K562 (cell line): Measurements from ENCODE around the gene ABHD18. TPM values are rescaled to one million over a fixed set of nuclear protein-coding genes. Genes with fewer than 3 reads are reported as not detected.

ENCODE experiments used
- ARID3B ChIP-seq: fragments of 250-450 bp; sonication (Bioruptor Pico); IDR thresholded peaks from 2 replicates; pipeline ENCODE4 v1.4.0; 2020; ENCODE audit warnings: borderline replicate concordance
- BRD4 ChIP-seq: fragments of 200-600 bp; sonication (generic); IDR thresholded peaks from 2 replicates; pipeline ENCODE4 v1.6.1; 2017; ENCODE audit warnings: inconsistent platforms
- CCNT2 ChIP-seq: IDR thresholded peaks from 2 replicates; pipeline ENCODE4 v1.6.1; 2011; ENCODE audit warnings: borderline replicate concordance, low read depth, mild to moderate bottlenecking, moderate library complexity, mixed read lengths, low read length; ENCODE audit not compliant: insufficient read length; ENCODE audit errors: extremely low read depth
- CTCFL ChIP-seq: IDR thresholded peaks from 2 replicates; pipeline ENCODE4 v1.6.1; 2011; ENCODE audit warnings: borderline replicate concordance, low read depth, mild to moderate bottlenecking, moderate library complexity, low read length; ENCODE audit not compliant: insufficient read depth, poor library complexity, severe bottlenecking
- DEAF1 ChIP-seq: fragments of 450-650 bp; formaldehyde crosslinking; IDR thresholded peaks from 2 replicates; pipeline ENCODE4 v1.4.0; 2020; ENCODE audit warnings: mild to moderate bottlenecking, moderate library complexity
- DLX4 ChIP-seq: fragments of 250-450 bp; sonication (Bioruptor Pico); IDR thresholded peaks from 2 replicates; pipeline ENCODE4 v1.6.1; 2021; ENCODE audit warnings: mild to moderate bottlenecking
- DMBX1 ChIP-seq: fragments of 250-450 bp; sonication (Bioruptor Pico); IDR thresholded peaks from 2 replicates; pipeline ENCODE4 v1.8.0; 2022; ENCODE audit warnings: inconsistent platforms, mild to moderate bottlenecking, moderate library complexity, borderline replicate concordance
- ETV1 ChIP-seq: fragments of 450-650 bp; conservative IDR thresholded peaks from 2 replicates; pipeline ENCODE4 v1.6.1; 2016; ENCODE audit warnings: missing genetic modification characterization, control low read depth, low read depth, missing compliant biosample characterization
- GTF2F1 ChIP-seq: IDR thresholded peaks from 2 replicates; pipeline ENCODE4 v1.6.1; 2011; ENCODE audit warnings: low read depth, low read length, improper control_type of control experiment
- NELFE ChIP-seq: IDR thresholded peaks from 2 replicates; pipeline ENCODE4 v1.6.1; 2011; ENCODE audit warnings: mild to moderate bottlenecking; ENCODE audit not compliant: insufficient read depth, insufficient read length
- SFPQ ChIP-seq: fragments of 200-400 bp; formaldehyde crosslinking; IDR thresholded peaks from 2 replicates; pipeline ENCODE4 v1.6.1; 2017; ENCODE audit warnings: mild to moderate bottlenecking, low read depth, low read length, moderate library complexity
- TEAD1 ChIP-seq, 2 experiments: fragments of 450-650 bp in 1 of 2; sonication (generic) in 1 of 2; formaldehyde crosslinking; IDR thresholded peaks; 2 replicates each; pipeline versions ENCODE4 v1.4.0 to v1.8.0; 2020 to 2022; ENCODE audit warnings: mild to moderate bottlenecking in 2 of 2, missing genetic modification reagents in 1 of 2
- ZNF140 ChIP-seq: fragments of 250-450 bp; sonication (Bioruptor Pico); IDR thresholded peaks from 2 replicates; pipeline ENCODE4 v1.8.0; 2021; ENCODE audit warnings: moderate library complexity, mild to moderate bottlenecking, inconsistent platforms
- polyA plus RNA-seq, 8 experiments: library from polyadenylated mRNA; depleted of rRNA in 4 of 8; stranded (reverse) in 5 of 8; unstranded in 3 of 8; fragments of >200 nt; fragmentation: Nextera tagmentation in 2 of 8; fragmentation: Illumina TruSeq in 1 of 8; extraction: Ambion mirVana in 2 of 8; extraction: Trizol in 1 of 8; gene quantifications; 2 replicates each; pipeline versions ENCODE4 v1.2.1 to v1.2.3, GENCODE V29; 2011 to 2014; ENCODE audit warnings: inconsistent platforms in 1 of 8, missing spikeins in 1 of 8
- total RNA-seq, 7 experiments: library from RNA; depleted of rRNA in 6 of 7; stranded (reverse); fragments of >200 nt in 6 of 7; fragmentation: Illumina TruSeq in 2 of 7; extraction: Trizol in 2 of 7; gene quantifications; 2 replicates each; pipeline versions ENCODE4 v1.2.1 to v1.2.3, GENCODE V29; 2011 to 2021; ENCODE audit warnings: low replicate concordance in 1 of 7

The ABHD18 gene
- total and polyA plus RNA-seq, 9 of the 15 experiments (the other 6 are each of a cell fraction or from before 2014, with no cell fraction given), result 6.1 to 25.0 (median 16.0) TPM

- TF ChIP-seq NELFE (no peak), TEAD1 (CRISPR knock-in tag; IDR thresholded peaks at IDR 0.05) (peak in 1 of 2 experiments; percentile 86; a peak in 1 of 4 replicates), DMBX1 (no peak), SFPQ (no peak), ETV1 (tag) (peak; percentile 70), ARID3B (no peak), GTF2F1 (peak; percentile 39; the same call in 1 of the 2 replicates), DEAF1 (CRISPR knock-in tag) (no peak), CCNT2 (peak; percentile 39), DLX4 (no peak), ZNF140 (CRISPR knock-in tag) (no peak), CTCFL (no peak), BRD4 (no peak)
Observed at GRCh38 chr4:127965062-127965802, at the start of gene ABHD18, which contains the start of gene MFSD8 (continued).
